HG02763 (cell line): ENCODE measurements around the gene LNP1.
"Not testable (repeated sequence)": the region's sequence is repeated elsewhere in the genome, so short reads cannot be mapped to it uniquely, and the experiment has no call there.

ENCODE experiments used
- ATAC-seq: cut with Tn5 transposase; IDR thresholded peaks from one replicate; pipeline ENCODE4 v1.9.1; 2021; ENCODE audit warnings: mild to moderate bottlenecking, moderate library complexity; ENCODE audit not compliant: unreplicated experiment

Gene LNP1

GRCh38 chr3:100427699-100428098 lies 26.4 kb downstream of the LNP1 start:
- ATAC-seq: no peak

GRCh38 chr3:100429187-100429716 lies 27.9 kb downstream of the LNP1 start:
- ATAC-seq: no peak

- ATAC-seq: no peak
Measured at GRCh38 chr3:100436951-100437350, 35.6 kb downstream of the LNP1 start.

DNA sequence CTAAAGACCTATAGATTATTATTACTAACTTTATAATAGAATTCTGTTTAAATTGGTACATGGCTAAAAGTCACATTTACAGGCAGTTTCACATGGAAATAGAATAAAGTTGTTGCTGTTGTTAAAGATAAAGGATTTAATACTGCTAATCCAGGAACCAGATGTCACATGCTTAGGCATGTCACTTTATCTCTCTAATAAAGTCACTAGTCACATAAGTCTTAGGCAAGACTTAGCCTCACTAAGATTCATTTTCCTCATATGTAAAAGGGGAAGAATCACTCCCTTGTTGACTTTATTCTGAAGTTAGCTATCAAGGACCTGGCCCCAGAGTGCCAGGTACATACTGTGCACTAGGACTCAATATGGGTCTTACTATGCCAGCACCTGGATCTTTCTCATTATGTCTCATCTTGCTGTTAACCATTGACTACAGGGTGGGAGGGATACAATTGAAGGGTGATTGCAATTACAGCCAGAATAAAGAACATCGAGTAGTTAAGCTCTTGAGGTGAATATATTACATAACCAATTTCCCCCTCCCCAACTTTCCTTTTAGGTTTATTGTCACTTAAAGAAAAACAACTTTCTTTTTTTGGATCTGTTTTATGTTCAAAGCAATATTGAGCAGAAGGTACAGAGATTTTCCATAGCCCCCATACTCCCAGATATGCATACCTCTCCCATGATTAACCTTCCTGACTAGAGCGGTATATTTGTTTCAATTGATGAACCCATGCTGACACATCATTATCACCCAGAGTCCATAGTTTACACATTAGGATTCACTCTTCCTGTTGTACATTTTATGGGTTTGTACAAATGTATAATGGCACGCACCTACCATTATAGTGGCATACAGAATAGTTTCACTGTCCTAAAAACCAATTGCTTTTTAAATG lies 36.6 kb downstream of the LNP1 start:
- no peak for ATAC-seq

DNA sequence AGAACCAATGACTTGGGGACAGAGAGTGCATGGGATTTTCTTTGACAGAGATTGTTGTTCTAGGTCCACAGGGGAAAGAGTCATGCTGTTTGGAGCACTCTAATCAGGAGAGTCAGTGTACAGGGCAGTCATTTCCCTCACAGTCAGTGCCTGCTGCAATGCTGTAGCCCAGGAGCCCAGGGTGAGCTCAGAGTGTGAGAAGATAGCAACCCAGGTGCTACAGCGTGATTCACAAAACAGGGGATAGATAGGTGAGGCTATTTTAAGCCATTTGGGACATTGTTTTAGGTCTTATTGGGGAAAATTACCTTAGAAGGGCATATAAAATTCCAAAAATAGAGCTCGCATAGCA lies 37.3 kb downstream of the LNP1 start:
- ATAC-seq: no peak

DNA sequence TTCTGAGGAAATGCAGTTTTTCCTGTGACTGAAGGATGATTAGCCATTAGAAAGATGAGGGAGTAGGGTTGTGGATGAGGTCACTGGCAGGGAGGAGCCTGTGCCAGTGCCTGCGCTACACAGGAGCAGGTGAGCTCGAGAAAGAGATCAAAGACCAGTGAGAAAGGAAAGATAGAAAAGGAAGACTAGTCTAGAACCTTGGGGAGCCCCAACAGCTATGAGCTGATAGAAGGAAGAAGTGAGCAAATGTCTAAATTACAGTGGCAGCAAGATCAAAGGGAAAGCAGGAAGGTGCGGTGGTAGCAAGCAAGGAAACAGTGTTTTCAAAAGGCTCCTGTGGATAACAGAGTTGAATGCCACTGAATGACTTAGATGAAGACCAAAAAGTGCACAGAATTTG lies 39.6 kb downstream of the LNP1 start:
- ATAC-seq: no peak

GRCh38 chr3:100443690-100444089 lies 42.4 kb downstream of the LNP1 start:
- ATAC-seq: no peak

DNA sequence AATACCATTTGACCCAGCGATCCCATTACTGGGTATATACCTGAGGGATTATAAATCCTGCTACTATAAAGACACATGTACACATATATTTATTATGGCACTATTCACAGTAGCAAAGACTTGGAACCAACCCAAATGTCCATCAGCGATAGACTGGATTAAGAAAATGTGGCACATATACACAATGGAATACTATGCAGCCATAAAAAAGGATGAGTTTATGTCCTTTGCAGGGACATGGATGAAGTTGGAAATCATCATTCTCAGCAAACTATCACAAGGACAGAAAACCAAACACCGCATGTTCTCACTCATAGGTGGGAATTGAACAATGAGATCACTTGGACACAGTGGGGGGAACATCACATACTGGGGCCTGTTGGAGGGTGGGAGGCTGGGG lies 45.7 kb downstream of the LNP1 start:
- ATAC-seq: not testable (repeated sequence)

GRCh38 chr3:100448079-100448478 lies 46.7 kb downstream of the LNP1 start:
- no peak for ATAC-seq

GRCh38 chr3:100449214-100449613 lies 47.9 kb downstream of the LNP1 start:
- ATAC-seq: no peak

- no peak for ATAC-seq
Measured at GRCh38 chr3:100454677-100455076, 53.3 kb downstream of the LNP1 start.

GRCh38 chr3:100455841-100456550 lies 54.7 kb downstream of the LNP1 start:
- ATAC-seq: no peak

- ATAC-seq: no peak
Measured at GRCh38 chr3:100456745-100457144, 55.4 kb downstream of the LNP1 start.

DNA sequence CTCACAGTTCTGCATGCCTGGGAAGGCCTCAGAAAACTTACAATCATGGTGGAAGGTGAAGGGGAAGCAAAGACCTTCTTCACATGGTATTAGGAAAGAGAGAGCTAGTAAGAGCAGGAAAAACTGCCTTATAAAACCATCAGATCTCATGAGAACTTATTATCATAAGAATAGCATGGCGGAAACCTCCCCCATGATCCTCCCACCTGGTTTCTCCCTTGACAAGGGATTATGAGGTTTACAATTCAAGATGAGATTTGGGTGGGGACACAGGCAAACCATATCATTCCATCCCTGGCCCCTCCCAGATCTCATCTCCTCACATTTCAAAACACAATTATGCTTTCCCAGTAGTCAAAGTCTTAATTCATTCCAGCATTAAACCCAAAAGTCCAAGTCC lies 56.5 kb downstream of the LNP1 start:
- no peak for ATAC-seq

- ATAC-seq: no peak
Measured at GRCh38 chr3:100458814-100459213, 57.5 kb downstream of the LNP1 start.

- ATAC-seq: peak; percentile 84
Measured at GRCh38 chr3:100463002-100463401, 61.7 kb downstream of the LNP1 start.

DNA sequence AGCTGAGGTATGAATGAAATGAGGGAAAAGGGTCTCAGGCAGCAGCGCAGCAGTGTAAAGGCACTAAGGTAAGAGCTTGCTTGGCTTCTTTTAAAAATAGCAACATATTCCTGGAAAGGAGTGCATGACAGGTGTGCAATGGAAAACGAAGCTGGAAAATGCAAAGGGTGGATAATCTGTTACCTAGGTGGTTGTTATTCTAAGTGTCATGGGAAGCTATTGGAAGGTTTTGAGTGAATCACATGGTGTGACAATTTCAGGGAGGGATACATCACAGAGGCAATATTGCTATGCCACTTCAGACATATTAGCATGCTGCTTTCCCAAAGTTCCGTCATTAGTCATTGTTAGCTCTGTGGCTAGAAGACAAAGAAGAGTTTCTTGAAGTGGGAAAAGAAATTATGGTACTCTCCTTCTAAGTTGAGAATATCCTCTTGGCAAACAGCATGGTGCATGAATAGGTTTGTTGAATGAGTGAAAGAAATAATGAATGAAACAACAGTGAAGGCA lies 62.4 kb downstream of the LNP1 start:
- ATAC-seq: no peak

DNA sequence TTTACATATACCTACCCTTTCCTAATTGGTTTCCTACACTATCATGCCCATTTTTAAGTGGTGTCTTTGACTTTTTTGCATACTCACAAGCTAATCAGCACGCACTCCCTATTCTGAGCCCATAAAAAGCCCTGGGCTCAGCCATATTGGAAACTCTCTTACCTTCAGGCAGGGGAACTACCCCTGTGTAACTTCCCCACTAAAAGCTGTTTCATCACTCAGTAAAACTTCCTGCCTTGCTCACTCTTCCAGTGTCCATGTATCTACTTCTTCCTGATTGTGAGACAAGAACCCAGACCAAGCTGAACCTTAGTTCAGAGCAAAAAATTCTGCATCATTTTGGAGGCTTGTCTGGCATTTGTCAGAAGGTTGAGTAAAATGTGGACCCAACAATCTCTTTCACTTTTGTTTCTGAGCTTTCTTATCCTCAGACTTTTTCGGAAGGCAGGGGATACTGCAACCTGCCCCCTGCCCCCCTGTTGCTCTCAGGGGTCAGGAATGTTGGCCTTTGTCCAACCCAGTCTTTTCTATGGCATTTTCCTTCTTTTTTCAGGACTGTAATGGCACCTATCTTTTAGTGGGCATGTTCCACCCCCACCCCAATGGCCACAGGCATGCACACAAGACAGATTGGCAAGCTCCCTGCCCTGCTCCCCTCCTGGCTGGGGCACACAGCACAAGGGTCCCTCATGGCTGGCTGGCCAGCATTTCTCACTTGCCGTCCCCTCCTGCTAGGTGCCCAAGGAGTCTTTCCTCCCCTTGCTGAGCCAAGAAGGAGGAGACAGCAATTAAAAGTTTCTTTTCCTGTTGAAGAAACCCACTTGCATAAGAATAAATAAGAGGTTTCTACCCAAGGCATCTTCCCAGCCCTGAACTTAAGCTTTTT lies 64.8 kb downstream of the LNP1 start:
- peak; percentile 55 for ATAC-seq

DNA sequence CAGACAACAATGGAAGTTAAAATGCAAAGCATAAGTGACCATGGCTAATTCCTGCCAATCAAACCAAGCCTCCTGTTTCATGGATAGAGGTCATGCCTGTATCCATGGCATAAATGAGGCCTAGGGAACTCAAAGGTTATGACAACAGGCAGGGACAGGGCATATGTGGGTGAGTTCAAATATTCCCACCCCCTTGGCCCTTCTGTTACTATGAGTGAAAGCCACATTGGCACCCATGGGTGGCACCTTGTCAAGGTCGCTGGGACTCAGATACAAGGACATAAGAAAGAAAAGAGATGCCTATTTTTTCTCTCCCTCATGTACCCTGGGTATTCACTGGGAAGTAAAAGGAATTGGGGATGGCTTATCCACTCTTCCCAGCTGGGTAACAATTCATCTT lies 65.8 kb downstream of the LNP1 start:
- ATAC-seq: no peak

GRCh38 chr3:100468676-100469075 lies 67.3 kb downstream of the LNP1 start:
- ATAC-seq: no peak

- ATAC-seq: no peak
Measured at GRCh38 chr3:100470951-100471350, 69.6 kb downstream of the LNP1 start.
